ENCODE results near the gene NTM.

GRCh38 chr11:132052904-132053303, 682.5 kb downstream of the NTM start:
- TF ChIP-seq CTCF (IDR thresholded peaks at IDR 0.05; ENCODE audit: control extremely low read depth in 1 of 3, insufficient read depth in 1 of 3, low read depth in 1 of 3, low read length in 3 of 3) (no peak), CREB1 (IDR thresholded peaks at IDR 0.05) (no peak), TAF7 (optimal IDR thresholded peaks at IDR 0.05; ENCODE audit: borderline replicate concordance, low read depth, low read length) (no peak), YY1 (IDR thresholded peaks at IDR 0.05; ENCODE audit: low read depth, low read length) (no peak), SIN3A (conservative IDR thresholded peaks at IDR 0.05 in 1 of 2, IDR thresholded peaks at IDR 0.05 in 1 of 2; ENCODE audit: low read depth in 1 of 2, low read length in 2 of 2) (no peak), NRF1 (IDR thresholded peaks at IDR 0.05; ENCODE audit: low read depth, low read length) (no peak), ZNF274 (IDR thresholded peaks at IDR 0.05; ENCODE audit: borderline replicate concordance, extremely low read depth, low read length) (no peak), EZH2 (IDR thresholded peaks at IDR 0.05; ENCODE audit: low read depth, low read length, severe bottlenecking) (no peak), EP300 (IDR thresholded peaks at IDR 0.05; ENCODE audit: borderline replicate concordance in 1 of 2, low read depth in 2 of 2, low read length in 2 of 2) (no peak)
